ENCODE data around the gene DPP6. TPM values are rescaled to one million over a fixed set of nuclear protein-coding genes. Genes with fewer than 3 reads are reported as not detected.

DPP6 gene
- total RNA-seq, 1 experiment from 2014 or later: not detected

- peak overlapping the region; percentile 70 for H3K4me3 Mint-ChIP-seq
- TF ChIP-seq TEAD1 (CRISPR knock-in tag; IDR thresholded peaks at IDR 0.05) (no peak), FOXP1 (CRISPR knock-in tag; IDR thresholded peaks at IDR 0.05; ENCODE audit: borderline replicate concordance) (no peak), ZNF423 (CRISPR knock-in tag; IDR thresholded peaks at IDR 0.05) (no peak), MAX (CRISPR knock-in tag; IDR thresholded peaks at IDR 0.05) (peak; percentile 50; the same call in 1 of the 2 replicates), ZBTB21 (CRISPR knock-in tag; IDR thresholded peaks at IDR 0.05; ENCODE audit: borderline replicate concordance) (no peak), RELA (CRISPR knock-in tag; IDR thresholded peaks at IDR 0.05; ENCODE audit: borderline replicate concordance) (no peak), STAT6 (CRISPR knock-in tag; conservative IDR thresholded peaks at IDR 0.05; ENCODE audit: low read depth) (no peak), ESRRA (CRISPR knock-in tag; IDR thresholded peaks at IDR 0.05; ENCODE audit: borderline replicate concordance) (no peak), KAT7 (CRISPR knock-in tag; IDR thresholded peaks at IDR 0.05; ENCODE audit: borderline replicate concordance) (no peak), GABPB1 (CRISPR knock-in tag; IDR thresholded peaks at IDR 0.05) (0 out of 2 replicates have a peak, but pooled peaks have one; percentile 33), E2F1 (CRISPR knock-in tag; IDR thresholded peaks at IDR 0.05) (no peak), GTF2I (CRISPR knock-in tag; conservative IDR thresholded peaks at IDR 0.05) (no peak), JUN (CRISPR knock-in tag; IDR thresholded peaks at IDR 0.05) (no peak), CTCF (IDR thresholded peaks at IDR 0.05) (peak; percentile 75), NFATC4 (CRISPR knock-in tag; IDR thresholded peaks at IDR 0.05) (no peak), AFF4 (CRISPR knock-in tag; IDR thresholded peaks at IDR 0.05; ENCODE audit: borderline replicate concordance) (no peak), ATF2 (CRISPR knock-in tag; IDR thresholded peaks at IDR 0.05; ENCODE audit: borderline replicate concordance, low read depth) (no peak), HMGXB4 (CRISPR knock-in tag; IDR thresholded peaks at IDR 0.05) (0 out of 2 replicates have a peak, but pooled peaks have one; percentile 60), ZNF281 (CRISPR knock-in tag; IDR thresholded peaks at IDR 0.05) (no peak), ZNF317 (CRISPR knock-in tag; IDR thresholded peaks at IDR 0.05; ENCODE audit: borderline replicate concordance, low read depth) (no peak), SOX15 (CRISPR knock-in tag; IDR thresholded peaks at IDR 0.05) (no peak)
Measured at GRCh38 chr7:154913638-154914307, 861.6 kb downstream of the DPP6 start.

More at GRCh38 chr7:154913638-154914307, 861.6 kb downstream of the DPP6 start:
- Mint-ChIP-seq H3K27me3 (ENCODE audit: low read depth) (peaks cover 28% of the 10 kb centered on the region), H3K4me1 (peaks cover 4% of the 10 kb centered on the region), H3K36me3 (peaks cover 19% of the 10 kb centered on the region), H3K9me3 (peaks cover 31% of the 10 kb centered on the region), H3K27ac (no peak overlapping the region)
- POLR2A ChIA-PET: no interaction called here
- CTCF ChIA-PET: interaction anchor here (0.6 to 3.6 kb wide), 30 partner anchors 9 to 1348 kb away, joined by 3 to 42 read pairs (median 4); partner anchors contain the start of gene HTR5A
- peak; percentile 95 for ATAC-seq
- DNase-seq (ENCODE audit: low spot score): peak; percentile 97
